ENCODE data around the gene TMEM87A. TPM values are rescaled to one million over a fixed set of nuclear protein-coding genes. Genes with fewer than 3 reads are reported as not detected.

The TMEM87A gene
- polyA plus RNA-seq, 2 of the 4 experiments (the other 2 are of a cell fraction), result 30.3 to 49.8 TPM

DNA sequence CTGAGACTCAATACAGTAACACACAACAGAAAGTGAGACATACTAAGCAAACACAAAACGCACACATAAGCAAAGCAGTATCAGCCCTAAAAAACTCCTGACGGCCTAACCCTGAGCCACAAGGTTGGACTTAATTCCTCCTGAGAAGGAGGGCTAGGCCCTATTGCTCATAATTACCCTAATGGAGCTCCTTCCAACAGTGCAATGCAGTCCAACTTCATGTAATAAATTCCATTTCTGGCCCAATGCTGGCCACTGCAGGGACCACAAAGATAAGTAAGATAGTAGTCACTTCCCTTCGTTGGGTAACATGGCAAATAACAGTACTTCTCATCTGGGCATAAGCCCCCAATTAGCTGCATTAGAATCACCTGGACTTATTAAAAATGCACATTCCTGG lies 69.3 kb downstream of the TMEM87A start:
- peaks cover 6% of the 10 kb centered on the region; the same call in 2 of the 3 replicates for H3K4me1 ChIP-seq
- no peak overlapping the region for H3K27ac ChIP-seq
- no peak overlapping the region for H3K4me3 ChIP-seq
- ChIA-PET CTCF (no interaction called here), POLR2A (no interaction called here)
- no peak overlapping the region for H3K4me2 ChIP-seq
- TF ChIP-seq SMC3 (IDR thresholded peaks at IDR 0.05) (no peak), ZSCAN20 (CRISPR knock-in tag; IDR thresholded peaks at IDR 0.05) (no peak), KDM5A (IDR thresholded peaks at IDR 0.05) (no peak), GATA3 (IDR thresholded peaks at IDR 0.05; ENCODE audit: borderline replicate concordance) (no peak), E2F6 (IDR thresholded peaks at IDR 0.05; ENCODE audit: borderline replicate concordance, low read depth) (no peak), RCOR1 (IDR thresholded peaks at IDR 0.05; ENCODE audit: low read depth, low read length) (no peak), EP300 (IDR thresholded peaks at IDR 0.05) (no peak), RNF2 (IDR thresholded peaks at IDR 0.05; ENCODE audit: borderline replicate concordance, low read depth) (no peak)
- TF ChIP-seq, protein P1, sequence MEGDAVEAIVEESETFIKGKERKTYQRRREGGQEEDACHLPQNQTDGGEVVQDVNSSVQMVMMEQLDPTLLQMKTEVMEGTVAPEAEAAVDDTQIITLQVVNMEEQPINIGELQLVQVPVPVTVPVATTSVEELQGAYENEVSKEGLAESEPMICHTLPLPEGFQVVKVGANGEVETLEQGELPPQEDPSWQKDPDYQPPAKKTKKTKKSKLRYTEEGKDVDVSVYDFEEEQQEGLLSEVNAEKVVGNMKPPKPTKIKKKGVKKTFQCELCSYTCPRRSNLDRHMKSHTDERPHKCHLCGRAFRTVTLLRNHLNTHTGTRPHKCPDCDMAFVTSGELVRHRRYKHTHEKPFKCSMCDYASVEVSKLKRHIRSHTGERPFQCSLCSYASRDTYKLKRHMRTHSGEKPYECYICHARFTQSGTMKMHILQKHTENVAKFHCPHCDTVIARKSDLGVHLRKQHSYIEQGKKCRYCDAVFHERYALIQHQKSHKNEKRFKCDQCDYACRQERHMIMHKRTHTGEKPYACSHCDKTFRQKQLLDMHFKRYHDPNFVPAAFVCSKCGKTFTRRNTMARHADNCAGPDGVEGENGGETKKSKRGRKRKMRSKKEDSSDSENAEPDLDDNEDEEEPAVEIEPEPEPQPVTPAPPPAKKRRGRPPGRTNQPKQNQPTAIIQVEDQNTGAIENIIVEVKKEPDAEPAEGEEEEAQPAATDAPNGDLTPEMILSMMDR (IDR thresholded peaks at IDR 0.05), result no peak
- H3K9me3 ChIP-seq, result no peaks in the 10 kb centered on the region
- FAIRE-seq (no peak), ATAC-seq (no peak), DNase-seq (ENCODE audit: low read depth in 1 of 2, low spot score in 1 of 2) (no peak)
- 93% methylated on average over 3 of the region's 3 CpGs for WGBS (ENCODE audit: missing lambda C conversion rate)

DNA sequence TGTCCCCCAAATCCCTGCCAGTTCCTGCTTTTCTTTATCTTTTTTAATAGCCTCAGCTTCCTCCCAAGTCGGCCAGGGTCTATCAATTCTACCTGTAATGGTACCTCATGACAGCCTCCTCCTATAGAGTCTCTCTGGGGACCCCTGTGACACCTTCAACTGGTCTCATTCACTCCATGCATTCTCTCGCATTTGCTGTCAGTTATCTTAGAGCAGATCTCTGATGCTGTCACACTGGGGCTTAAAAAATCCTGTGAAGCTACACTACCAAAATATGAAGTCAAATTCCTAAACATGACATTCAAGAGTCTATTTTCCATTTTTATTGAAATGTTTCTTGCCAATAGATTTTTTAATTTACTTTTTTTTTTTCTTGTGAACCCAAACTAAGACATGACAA lies 70.6 kb downstream of the TMEM87A start:
- POLR2A ChIA-PET, result no interaction called here
- CTCF ChIA-PET, result no interaction called here
- H3K4me2 ChIP-seq, result no peak overlapping the region
- no peak overlapping the region for H3K27ac ChIP-seq
- FAIRE-seq (no peak), DNase-seq (ENCODE audit: low read depth in 1 of 2, low spot score in 1 of 2) (no peak), ATAC-seq (no peak)
- TF ChIP-seq TP53 (CRISPR knock-in tag; IDR thresholded peaks at IDR 0.05), result no peak
- TF ChIP-seq MYC (IDR thresholded peaks at IDR 0.05; ENCODE audit: borderline replicate concordance, low read length), result no peak
- TF ChIP-seq FOXS1 (CRISPR knock-in tag; IDR thresholded peaks at IDR 0.05), result no peak
- TF ChIP-seq, protein P2, sequence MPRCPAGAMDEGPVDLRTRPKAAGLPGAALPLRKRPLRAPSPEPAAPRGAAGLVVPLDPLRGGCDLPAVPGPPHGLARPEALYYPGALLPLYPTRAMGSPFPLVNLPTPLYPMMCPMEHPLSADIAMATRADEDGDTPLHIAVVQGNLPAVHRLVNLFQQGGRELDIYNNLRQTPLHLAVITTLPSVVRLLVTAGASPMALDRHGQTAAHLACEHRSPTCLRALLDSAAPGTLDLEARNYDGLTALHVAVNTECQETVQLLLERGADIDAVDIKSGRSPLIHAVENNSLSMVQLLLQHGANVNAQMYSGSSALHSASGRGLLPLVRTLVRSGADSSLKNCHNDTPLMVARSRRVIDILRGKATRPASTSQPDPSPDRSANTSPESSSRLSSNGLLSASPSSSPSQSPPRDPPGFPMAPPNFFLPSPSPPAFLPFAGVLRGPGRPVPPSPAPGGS (IDR thresholded peaks at IDR 0.05), result no peak
- no peak for TF ChIP-seq PHF8 (IDR thresholded peaks at IDR 0.05; ENCODE audit: borderline replicate concordance, low read depth)
- no peak for TF ChIP-seq EHMT2 (IDR thresholded peaks at IDR 0.05; ENCODE audit: low read depth)
- no peak for TF ChIP-seq ZFP36 (IDR thresholded peaks at IDR 0.05; ENCODE audit: borderline replicate concordance, partially characterized antibody)
- no peak for TF ChIP-seq HOXB13 (CRISPR knock-in tag; IDR thresholded peaks at IDR 0.05; ENCODE audit: low read depth)
- TF ChIP-seq HOXB5 (CRISPR knock-in tag; IDR thresholded peaks at IDR 0.05), result no peak
- TF ChIP-seq POLR2A (IDR thresholded peaks at IDR 0.05; ENCODE audit: low read length), result no peak
- no peak for TF ChIP-seq CBX8 (IDR thresholded peaks at IDR 0.05)
- no peak for TF ChIP-seq SREBF2 (IDR thresholded peaks at IDR 0.05)
- no peak overlapping the region for H3K4me3 ChIP-seq
- H3K9me3 ChIP-seq, result no peaks in the 10 kb centered on the region
- WGBS (ENCODE audit: missing lambda C conversion rate), result 87% methylated on average over 2 of the region's 2 CpGs
- H3K4me1 ChIP-seq, result peaks cover 6% of the 10 kb centered on the region; the same call in 2 of the 3 replicates

DNA sequence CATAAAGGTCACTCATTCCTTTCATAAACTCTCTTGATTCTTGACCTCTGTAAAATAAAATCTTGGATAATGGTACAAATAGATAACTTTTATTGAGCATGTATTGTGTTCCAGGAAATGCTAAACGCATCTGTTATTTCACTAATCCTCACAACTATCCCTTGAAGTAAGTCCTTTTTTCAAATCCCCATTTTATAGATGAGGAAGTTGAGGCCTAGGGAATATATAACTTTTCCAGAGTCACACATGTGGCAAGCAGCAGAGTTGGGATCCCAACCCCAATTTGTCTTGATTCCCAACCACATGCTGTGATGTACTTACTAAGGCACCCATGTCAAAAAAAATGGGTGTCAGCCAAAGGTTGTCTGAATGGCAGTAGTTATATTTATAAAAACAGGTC lies 71.4 kb downstream of the TMEM87A start:
- no peak for FAIRE-seq
- TF ChIP-seq ZNF302 (CRISPR knock-in tag; IDR thresholded peaks at IDR 0.05) (no peak), EHMT2 (IDR thresholded peaks at IDR 0.05; ENCODE audit: low read depth) (no peak), CEBPB (IDR thresholded peaks at IDR 0.05) (no peak), PHF8 (IDR thresholded peaks at IDR 0.05; ENCODE audit: borderline replicate concordance, low read depth) (no peak), RAD21 (conservative IDR thresholded peaks at IDR 0.05 in 1 of 2, IDR thresholded peaks at IDR 0.05 in 1 of 2) (no peak), NPAS2 (CRISPR knock-in tag; IDR thresholded peaks at IDR 0.05; ENCODE audit: borderline replicate concordance) (no peak), EP300 (IDR thresholded peaks at IDR 0.05) (no peak), CBX8 (IDR thresholded peaks at IDR 0.05) (no peak), JUN (IDR thresholded peaks at IDR 0.05) (no peak), CHD2 (IDR thresholded peaks at IDR 0.05; ENCODE audit: low read length, partially characterized antibody) (no peak), HEYL (CRISPR knock-in tag; IDR thresholded peaks at IDR 0.05) (no peak), POLR2A (IDR thresholded peaks at IDR 0.05; ENCODE audit: low read length) (no peak), REST (IDR thresholded peaks at IDR 0.05) (no peak), NR3C1 (IDR thresholded peaks at IDR 0.05) (no peak), SMC3 (IDR thresholded peaks at IDR 0.05) (no peak)
- POLR2A ChIA-PET, result no interaction called here
- Histone ChIP-seq H3K4me2 (no peak overlapping the region), H3K27ac (no peak overlapping the region), H3K4me1 (peaks cover 3% of the 10 kb centered on the region; the same call in 2 of the 3 replicates), H3K9me3 (no peaks in the 10 kb centered on the region), H3K4me3 (no peak overlapping the region)
- 83% methylated on average over 1 of the region's 1 CpG for WGBS (ENCODE audit: missing lambda C conversion rate)
- DNase-seq (ENCODE audit: low read depth in 1 of 2, low spot score in 1 of 2), result no peak
- CTCF ChIA-PET, result no interaction called here
- ATAC-seq, result no peak

Data from A549 (cell line).